Suprapubic skin (tissue), 4 donors: ENCODE results near the gene FRAS1. TPM values are rescaled to one million over a fixed set of nuclear protein-coding genes. Genes with fewer than 3 reads are reported as not detected.

Experiments used
- DNase-seq, 2 donors: peaks; one replicate each; pipeline ENCODE4 v3.0.0-alpha.2; 2019; ENCODE audit warnings: low spot score in 2 of 2
- H3K27ac ChIP-seq: fragments of 200-600 bp; sonication (generic); one replicate; pipeline ENCODE4 v1.5.1; 2019
- H3K27me3 ChIP-seq: fragments of 200-600 bp; sonication (generic); one replicate; pipeline ENCODE4 v1.5.1; 2019
- H3K36me3 ChIP-seq: fragments of 200-600 bp; sonication (generic); one replicate; pipeline ENCODE4 v1.5.1; 2019
- H3K4me1 ChIP-seq: fragments of 200-600 bp; sonication (generic); one replicate; pipeline ENCODE4 v1.5.1; 2019
- H3K4me3 ChIP-seq: fragments of 200-600 bp; sonication (generic); one replicate; pipeline ENCODE4 v1.5.1; 2019; ENCODE audit warnings: mild to moderate bottlenecking
- H3K9me3 ChIP-seq: fragments of 200-600 bp; sonication (generic); one replicate; pipeline ENCODE4 v1.5.1; 2019
- EP300 ChIP-seq: sonication (generic); formaldehyde crosslinking; IDR thresholded peaks from one replicate; pipeline ENCODE4 v1.6.1; 2017; ENCODE audit warnings: antibody characterized with exemption
- POLR2A ChIP-seq, 2 donors: fragments of 450-650 bp; IDR thresholded peaks; one replicate each; pipeline ENCODE4 v1.6.1; 2017; ENCODE audit warnings: antibody characterized with exemption in 2 of 2, mild to moderate bottlenecking in 2 of 2, moderate library complexity in 2 of 2
- POLR2AphosphoS5 ChIP-seq, 3 donors: sonication (generic); formaldehyde crosslinking; IDR thresholded peaks; one replicate each; pipeline ENCODE4 v1.6.1; 2017; ENCODE audit warnings: antibody characterized with exemption in 3 of 3
- WGBS: methylation state at CpG from one replicate; pipeline ENCODE4 v1.1.5; 2018; 5-methylcytosine and 5-hydroxymethylcytosine counted together
- total RNA-seq, 4 donors: library from RNA; depleted of rRNA; stranded (reverse); fragments of >200 nt; gene quantifications; one replicate each; pipeline ENCODE4 v1.1.0, GENCODE V29; 2016
- TF ChIP-seq, protein P1 (sequence below), 2 donors: fragments of 200-600 bp in 1 of 2; fragments of 450-650 bp in 1 of 2; sonication (generic) in 1 of 2; IDR thresholded peaks; one replicate each; pipeline ENCODE4 v1.5.1; 2016 to 2019; ENCODE audit warnings: antibody characterized with exemption in 2 of 2, mild to moderate bottlenecking in 1 of 2, moderate library complexity in 1 of 2

Gene FRAS1
- total RNA-seq, 4 donors from 2014 or later = 1.4 to 24.9 (median 3.8) TPM

DNA sequence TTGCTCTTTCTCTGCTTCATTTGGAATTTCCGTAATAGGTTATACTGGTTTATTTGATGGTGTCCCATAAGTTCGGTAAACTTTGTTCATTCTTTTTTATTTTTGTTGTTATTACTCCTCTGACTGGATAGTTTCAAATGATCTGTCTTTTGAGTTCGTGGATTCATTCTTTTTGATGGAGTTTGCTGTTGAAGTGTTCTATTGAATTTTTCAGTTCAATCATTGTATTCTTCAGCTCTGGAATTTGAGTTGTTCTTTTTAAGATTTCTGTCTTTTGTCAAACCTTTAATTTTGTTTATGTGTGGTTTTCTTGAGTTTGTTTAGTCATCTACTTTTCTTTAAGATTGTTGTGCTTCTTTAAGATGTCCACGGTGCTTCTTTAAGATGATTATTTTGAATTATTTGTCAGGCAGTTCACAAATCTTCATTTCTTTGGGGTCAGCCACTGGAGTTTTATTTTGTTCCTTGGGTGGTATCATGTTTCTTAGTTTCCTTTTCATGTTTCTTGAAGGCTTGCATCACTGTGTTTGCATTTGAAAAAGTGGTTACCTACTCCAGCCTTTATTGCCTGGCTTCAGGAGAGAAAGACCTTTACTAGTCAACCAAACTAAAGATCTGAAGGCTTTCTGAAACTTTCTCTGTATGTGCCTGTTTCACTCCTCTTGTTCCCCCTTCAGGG is 339.6 kb downstream of the FRAS1 start:
- Histone ChIP-seq H3K36me3 (no peaks in the 10 kb centered on the region), H3K27me3 (no peaks in the 10 kb centered on the region), H3K4me3 (no peak overlapping the region), H3K9me3 (peaks cover 7% of the 10 kb centered on the region), H3K4me1 (no peaks in the 10 kb centered on the region), H3K27ac (no peak overlapping the region)
- 89% methylated on average over 4 of the region's 4 CpGs for WGBS
- TF ChIP-seq EP300 (no peak), POLR2AphosphoS5 (IDR thresholded peaks at IDR 0.05) (no peak), POLR2A (IDR thresholded peaks at IDR 0.05) (no peak)
- TF ChIP-seq, protein P1, sequence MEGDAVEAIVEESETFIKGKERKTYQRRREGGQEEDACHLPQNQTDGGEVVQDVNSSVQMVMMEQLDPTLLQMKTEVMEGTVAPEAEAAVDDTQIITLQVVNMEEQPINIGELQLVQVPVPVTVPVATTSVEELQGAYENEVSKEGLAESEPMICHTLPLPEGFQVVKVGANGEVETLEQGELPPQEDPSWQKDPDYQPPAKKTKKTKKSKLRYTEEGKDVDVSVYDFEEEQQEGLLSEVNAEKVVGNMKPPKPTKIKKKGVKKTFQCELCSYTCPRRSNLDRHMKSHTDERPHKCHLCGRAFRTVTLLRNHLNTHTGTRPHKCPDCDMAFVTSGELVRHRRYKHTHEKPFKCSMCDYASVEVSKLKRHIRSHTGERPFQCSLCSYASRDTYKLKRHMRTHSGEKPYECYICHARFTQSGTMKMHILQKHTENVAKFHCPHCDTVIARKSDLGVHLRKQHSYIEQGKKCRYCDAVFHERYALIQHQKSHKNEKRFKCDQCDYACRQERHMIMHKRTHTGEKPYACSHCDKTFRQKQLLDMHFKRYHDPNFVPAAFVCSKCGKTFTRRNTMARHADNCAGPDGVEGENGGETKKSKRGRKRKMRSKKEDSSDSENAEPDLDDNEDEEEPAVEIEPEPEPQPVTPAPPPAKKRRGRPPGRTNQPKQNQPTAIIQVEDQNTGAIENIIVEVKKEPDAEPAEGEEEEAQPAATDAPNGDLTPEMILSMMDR (IDR thresholded peaks at IDR 0.05) = no peak
- no peak for DNase-seq

DNA sequence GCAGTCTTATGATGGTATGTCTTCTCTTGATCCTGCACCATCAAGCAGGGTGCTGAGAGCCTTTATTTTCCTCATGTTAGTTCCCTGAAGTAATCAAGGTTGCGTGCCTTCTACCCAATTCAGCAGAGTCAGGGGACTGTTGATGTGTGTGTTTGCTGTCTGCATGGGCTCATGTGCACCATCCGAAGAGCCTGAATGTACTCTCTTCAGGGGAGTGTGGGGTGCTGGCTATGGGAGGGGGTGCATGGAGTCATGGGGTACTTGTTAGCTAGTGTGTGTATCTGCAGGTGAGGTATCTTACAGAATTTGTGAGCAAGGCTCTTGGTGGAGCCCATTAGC is 340.1 kb downstream of the FRAS1 start:
- Histone ChIP-seq H3K9me3 (peaks cover 7% of the 10 kb centered on the region), H3K4me3 (no peak overlapping the region), H3K27ac (no peak overlapping the region), H3K4me1 (no peaks in the 10 kb centered on the region), H3K36me3 (no peaks in the 10 kb centered on the region), H3K27me3 (no peaks in the 10 kb centered on the region)
- TF ChIP-seq POLR2A (IDR thresholded peaks at IDR 0.05) = no peak
- TF ChIP-seq POLR2AphosphoS5 (IDR thresholded peaks at IDR 0.05) = no peak
- TF ChIP-seq, protein P1 (IDR thresholded peaks at IDR 0.05) = no peak
- TF ChIP-seq EP300 = no peak
- no peak for DNase-seq
- 100% methylated on average over 2 of the region's 2 CpGs for WGBS

DNA sequence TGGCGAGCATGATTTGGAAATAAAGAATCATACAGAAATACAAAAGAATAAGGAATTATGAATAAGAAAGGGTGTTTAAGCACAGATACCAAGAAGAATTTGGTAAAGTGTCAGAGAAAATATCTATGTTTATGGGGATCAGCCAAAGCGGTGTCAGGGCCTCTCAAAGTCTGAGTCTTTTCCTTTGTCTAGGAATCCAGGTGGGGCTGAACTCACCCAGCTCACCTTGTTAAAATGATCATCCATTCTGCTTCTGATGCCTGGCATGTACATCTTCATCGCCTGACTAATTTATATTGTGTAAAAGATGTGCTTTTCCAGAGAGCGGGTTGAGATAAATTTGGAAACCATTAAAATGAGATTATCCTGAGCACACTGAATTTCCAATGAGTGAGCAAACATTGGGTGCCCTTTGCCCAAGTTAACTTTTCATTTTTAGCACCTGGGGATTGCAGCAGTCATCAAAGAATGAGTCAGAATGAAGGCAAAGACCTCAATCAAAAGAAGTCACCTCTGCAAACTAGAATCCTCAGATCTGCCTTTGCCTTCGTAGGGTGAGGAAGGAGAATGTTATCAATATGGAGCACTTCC is 352.6 kb downstream of the FRAS1 start:
- H3K4me1 ChIP-seq = no peaks in the 10 kb centered on the region
- no peak for DNase-seq
- H3K27me3 ChIP-seq = no peaks in the 10 kb centered on the region
- H3K27ac ChIP-seq = no peak overlapping the region
- WGBS = 93% methylated on average over 5 of the region's 5 CpGs
- H3K36me3 ChIP-seq = no peaks in the 10 kb centered on the region
- TF ChIP-seq POLR2AphosphoS5 (IDR thresholded peaks at IDR 0.05) = no peak
- TF ChIP-seq, protein P1 (IDR thresholded peaks at IDR 0.05) = no peak
- no peak for TF ChIP-seq EP300
- TF ChIP-seq POLR2A (IDR thresholded peaks at IDR 0.05) = no peak
- no peak overlapping the region for H3K4me3 ChIP-seq
- H3K9me3 ChIP-seq = no peaks in the 10 kb centered on the region

DNA sequence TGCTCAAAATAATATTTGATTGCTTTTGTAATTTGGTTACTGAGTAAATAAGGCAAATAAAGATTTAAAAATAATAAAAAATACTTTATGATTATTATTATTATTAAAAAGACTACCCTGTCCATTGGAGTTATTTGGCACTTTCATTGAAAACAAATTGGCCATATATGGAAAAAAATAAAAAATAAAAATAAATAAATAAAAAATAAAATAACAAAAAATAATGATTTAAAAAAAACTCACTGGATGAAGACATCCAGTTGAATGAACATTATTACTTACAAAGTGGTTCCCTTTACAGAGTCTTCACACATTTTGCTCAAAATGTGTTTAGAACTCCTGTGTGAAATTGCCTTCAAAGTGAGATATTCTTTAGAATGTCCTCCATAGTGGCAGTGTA is 353.1 kb downstream of the FRAS1 start:
- Histone ChIP-seq H3K36me3 (no peaks in the 10 kb centered on the region), H3K4me1 (no peaks in the 10 kb centered on the region), H3K27ac (no peak overlapping the region), H3K27me3 (no peaks in the 10 kb centered on the region), H3K4me3 (no peak overlapping the region), H3K9me3 (no peaks in the 10 kb centered on the region)
- DNase-seq = no peak
- no peak for TF ChIP-seq EP300
- no peak for TF ChIP-seq POLR2AphosphoS5 (IDR thresholded peaks at IDR 0.05)
- TF ChIP-seq, protein P1 (IDR thresholded peaks at IDR 0.05) = no peak
- TF ChIP-seq POLR2A (IDR thresholded peaks at IDR 0.05) = no peak

DNA sequence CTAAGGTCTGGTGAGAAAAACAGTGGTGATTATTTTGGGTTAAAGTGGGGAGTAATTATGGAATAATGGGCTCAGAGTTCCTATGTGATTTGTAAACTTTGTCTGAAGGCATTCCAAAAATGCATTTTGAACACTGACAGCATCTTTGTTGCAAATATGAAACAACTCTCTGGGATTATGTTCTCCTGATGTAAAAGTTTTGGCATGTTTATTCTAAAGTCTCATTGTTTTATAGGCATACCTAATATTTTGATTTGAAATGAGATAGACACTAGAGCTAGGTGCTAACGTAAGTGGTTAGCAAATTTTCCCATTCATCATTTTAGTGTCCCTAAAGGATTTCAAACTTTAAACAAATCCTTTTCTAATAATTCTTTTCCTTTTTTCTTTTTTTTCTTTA is 353.6 kb downstream of the FRAS1 start:
- WGBS = 71% methylated on average over 1 of the region's 1 CpG
- Histone ChIP-seq H3K4me3 (no peak overlapping the region), H3K9me3 (no peaks in the 10 kb centered on the region), H3K36me3 (no peaks in the 10 kb centered on the region), H3K4me1 (no peaks in the 10 kb centered on the region), H3K27me3 (no peaks in the 10 kb centered on the region), H3K27ac (no peak overlapping the region)
- no peak for DNase-seq
- TF ChIP-seq EP300 = no peak
- TF ChIP-seq, protein P1 (IDR thresholded peaks at IDR 0.05) = no peak
- TF ChIP-seq POLR2AphosphoS5 (IDR thresholded peaks at IDR 0.05) = no peak
- TF ChIP-seq POLR2A (IDR thresholded peaks at IDR 0.05) = no peak
